Measurements from ENCODE around the gene PCSK5. TPM values are rescaled to one million over a fixed set of nuclear protein-coding genes. Genes with fewer than 3 reads are reported as not detected.

The PCSK5 gene
- polyA plus RNA-seq, 1 donor = 123 TPM

- H3K4me1 ChIP-seq (ENCODE audit: control insufficient read depth, insufficient read depth, low read length) = no peaks in the 10 kb centered on the region
- no peaks in the 10 kb centered on the region for H3K27me3 ChIP-seq (ENCODE audit: control insufficient read depth, insufficient read depth, low read length)
- H3K27ac ChIP-seq (ENCODE audit: low read length) = no peak overlapping the region
- H3K4me3 ChIP-seq (ENCODE audit: low read length) = no peak overlapping the region
- peaks cover 45% of the 10 kb centered on the region for H3K36me3 ChIP-seq (ENCODE audit: control insufficient read depth, insufficient read depth, low read length)
- WGBS (ENCODE audit: insufficient coverage, low lambda C conversion rate) = no CpG with 5 or more reads among the region's 1 CpG
- DNase-seq = no peak
- no peaks in the 10 kb centered on the region for H3K9me3 ChIP-seq (ENCODE audit: control insufficient read depth, low read depth, low read length)
Measured at GRCh38 chr9:76087976-76088375, 197.5 kb downstream of the PCSK5 start.

- WGBS (ENCODE audit: insufficient coverage, low lambda C conversion rate) = no CpG with 5 or more reads among the region's 6 CpGs
- Histone ChIP-seq H3K27me3 (ENCODE audit: control insufficient read depth, insufficient read depth, low read length) (no peaks in the 10 kb centered on the region), H3K27ac (ENCODE audit: low read length) (no peak overlapping the region), H3K36me3 (ENCODE audit: control insufficient read depth, insufficient read depth, low read length) (peaks cover 45% of the 10 kb centered on the region), H3K4me3 (ENCODE audit: low read length) (no peak overlapping the region), H3K4me1 (ENCODE audit: control insufficient read depth, insufficient read depth, low read length) (no peaks in the 10 kb centered on the region), H3K9me3 (ENCODE audit: control insufficient read depth, low read depth, low read length) (no peaks in the 10 kb centered on the region)
- DNase-seq = no peak
Measured at GRCh38 chr9:76090330-76090729, 199.9 kb downstream of the PCSK5 start.

- WGBS (ENCODE audit: insufficient coverage, low lambda C conversion rate) = 83% methylated on average over 2 of the region's 10 CpGs
- no peak for DNase-seq
- no peaks in the 10 kb centered on the region for H3K27me3 ChIP-seq (ENCODE audit: control insufficient read depth, insufficient read depth, low read length)
- no peaks in the 10 kb centered on the region for H3K4me1 ChIP-seq (ENCODE audit: control insufficient read depth, insufficient read depth, low read length)
- peaks cover 45% of the 10 kb centered on the region for H3K36me3 ChIP-seq (ENCODE audit: control insufficient read depth, insufficient read depth, low read length)
- no peak overlapping the region for H3K27ac ChIP-seq (ENCODE audit: low read length)
- no peak overlapping the region for H3K4me3 ChIP-seq (ENCODE audit: low read length)
- no peaks in the 10 kb centered on the region for H3K9me3 ChIP-seq (ENCODE audit: control insufficient read depth, low read depth, low read length)
Measured at GRCh38 chr9:76090909-76091308, 200.4 kb downstream of the PCSK5 start.

GRCh38 chr9:76092572-76092971 lies 202.1 kb downstream of the PCSK5 start:
- peaks cover 50% of the 10 kb centered on the region for H3K36me3 ChIP-seq (ENCODE audit: control insufficient read depth, insufficient read depth, low read length)
- H3K9me3 ChIP-seq (ENCODE audit: control insufficient read depth, low read depth, low read length) = no peaks in the 10 kb centered on the region
- 50% methylated on average over 1 of the region's 4 CpGs for WGBS (ENCODE audit: insufficient coverage, low lambda C conversion rate)
- DNase-seq = no peak
- H3K27ac ChIP-seq (ENCODE audit: low read length) = no peak overlapping the region
- no peaks in the 10 kb centered on the region for H3K4me1 ChIP-seq (ENCODE audit: control insufficient read depth, insufficient read depth, low read length)
- no peak overlapping the region for H3K4me3 ChIP-seq (ENCODE audit: low read length)
- H3K27me3 ChIP-seq (ENCODE audit: control insufficient read depth, insufficient read depth, low read length) = no peaks in the 10 kb centered on the region

GRCh38 chr9:76095585-76095984 lies 205.1 kb downstream of the PCSK5 start:
- peaks cover 3% of the 10 kb centered on the region for H3K4me1 ChIP-seq (ENCODE audit: control insufficient read depth, insufficient read depth, low read length)
- 40% methylated on average over 1 of the region's 4 CpGs for WGBS (ENCODE audit: insufficient coverage, low lambda C conversion rate)
- H3K4me3 ChIP-seq (ENCODE audit: low read length) = no peak overlapping the region
- DNase-seq = peak in 1 of 2 donors; percentile 24
- no peaks in the 10 kb centered on the region for H3K27me3 ChIP-seq (ENCODE audit: control insufficient read depth, insufficient read depth, low read length)
- H3K27ac ChIP-seq (ENCODE audit: low read length) = no peak overlapping the region
- H3K9me3 ChIP-seq (ENCODE audit: control insufficient read depth, low read depth, low read length) = no peaks in the 10 kb centered on the region
- H3K36me3 ChIP-seq (ENCODE audit: control insufficient read depth, insufficient read depth, low read length) = peaks cover 63% of the 10 kb centered on the region

DNA sequence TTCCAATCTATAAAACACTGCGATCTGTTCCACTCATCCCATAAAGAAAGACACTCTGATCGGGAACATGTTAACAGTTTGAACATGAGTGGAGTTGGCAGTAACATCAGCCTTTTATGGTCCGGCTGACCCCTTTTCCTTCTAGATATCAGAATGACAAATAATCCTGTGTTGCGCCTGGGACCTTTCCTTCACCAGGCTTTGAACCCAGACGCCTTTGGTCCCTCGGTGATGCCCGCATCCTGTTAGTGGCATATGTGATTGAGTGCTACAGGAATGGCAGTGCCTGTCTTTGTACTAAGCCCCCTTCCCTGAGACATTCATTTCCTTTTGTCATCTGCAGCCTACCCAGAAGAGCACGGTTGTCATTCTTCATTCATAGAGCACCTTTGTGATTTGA lies 209.0 kb downstream of the PCSK5 start:
- no CpG with 5 or more reads among the region's 8 CpGs for WGBS (ENCODE audit: insufficient coverage, low lambda C conversion rate)
- peaks cover 49% of the 10 kb centered on the region for H3K36me3 ChIP-seq (ENCODE audit: control insufficient read depth, insufficient read depth, low read length)
- H3K27ac ChIP-seq (ENCODE audit: low read length) = no peak overlapping the region
- H3K4me3 ChIP-seq (ENCODE audit: low read length) = no peak overlapping the region
- peaks cover 18% of the 10 kb centered on the region for H3K4me1 ChIP-seq (ENCODE audit: control insufficient read depth, insufficient read depth, low read length)
- H3K27me3 ChIP-seq (ENCODE audit: control insufficient read depth, insufficient read depth, low read length) = no peaks in the 10 kb centered on the region
- H3K9me3 ChIP-seq (ENCODE audit: control insufficient read depth, low read depth, low read length) = no peaks in the 10 kb centered on the region
- no peak for DNase-seq

DNA sequence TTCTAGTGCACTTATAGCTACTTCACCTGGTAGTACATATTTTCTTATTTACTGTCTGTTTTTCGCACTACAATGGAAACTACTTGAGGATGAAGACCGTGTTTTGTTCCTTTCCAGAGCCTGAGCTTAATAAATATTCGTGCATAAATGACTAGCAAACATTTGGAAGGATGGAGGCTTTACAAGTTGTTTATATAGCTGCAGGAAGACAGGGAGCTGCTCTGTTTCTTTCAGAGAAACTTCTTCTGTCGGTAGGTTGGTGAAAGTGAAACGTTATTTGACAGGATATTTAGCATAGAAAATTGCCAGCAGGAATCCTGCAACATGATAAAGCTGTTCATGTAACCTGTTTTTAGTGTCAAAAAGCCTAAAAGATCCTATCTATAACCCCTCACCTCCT lies 210.6 kb downstream of the PCSK5 start:
- no peaks in the 10 kb centered on the region for H3K27me3 ChIP-seq (ENCODE audit: control insufficient read depth, insufficient read depth, low read length)
- DNase-seq = peak in 1 of 2 donors; percentile 37
- peaks cover 54% of the 10 kb centered on the region for H3K36me3 ChIP-seq (ENCODE audit: control insufficient read depth, insufficient read depth, low read length)
- peak overlapping the region; percentile 27 for H3K27ac ChIP-seq (ENCODE audit: low read length)
- no peaks in the 10 kb centered on the region for H3K9me3 ChIP-seq (ENCODE audit: control insufficient read depth, low read depth, low read length)
- no peak overlapping the region for H3K4me3 ChIP-seq (ENCODE audit: low read length)
- 48% methylated on average over 3 of the region's 5 CpGs for WGBS (ENCODE audit: insufficient coverage, low lambda C conversion rate)
- peaks cover 22% of the 10 kb centered on the region for H3K4me1 ChIP-seq (ENCODE audit: control insufficient read depth, insufficient read depth, low read length)

DNA sequence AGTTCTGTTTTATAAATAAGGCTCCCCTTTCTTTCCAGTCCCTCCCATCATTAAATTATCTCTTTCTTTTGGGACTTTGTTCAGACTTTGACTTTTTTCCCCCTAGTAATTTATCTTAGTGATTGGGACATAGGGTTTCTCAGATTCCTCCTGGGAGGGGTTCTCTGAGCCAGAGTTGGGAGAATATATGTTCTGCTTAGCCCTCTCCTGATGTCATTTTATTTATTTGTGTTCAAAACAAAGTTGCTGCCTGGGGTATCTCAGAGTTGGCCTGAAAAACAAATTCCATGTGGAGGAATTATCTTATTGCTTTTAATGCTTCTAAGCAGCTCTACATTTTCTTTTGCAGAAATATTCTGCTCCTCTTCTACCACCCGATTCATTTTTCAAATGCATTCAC lies 211.0 kb downstream of the PCSK5 start:
- Histone ChIP-seq H3K27me3 (ENCODE audit: control insufficient read depth, insufficient read depth, low read length) (no peaks in the 10 kb centered on the region), H3K4me3 (ENCODE audit: low read length) (no peak overlapping the region), H3K27ac (ENCODE audit: low read length) (peak overlapping the region; percentile 27), H3K9me3 (ENCODE audit: control insufficient read depth, low read depth, low read length) (no peaks in the 10 kb centered on the region), H3K36me3 (ENCODE audit: control insufficient read depth, insufficient read depth, low read length) (peaks cover 52% of the 10 kb centered on the region), H3K4me1 (ENCODE audit: control insufficient read depth, insufficient read depth, low read length) (peaks cover 22% of the 10 kb centered on the region)
- 67% methylated on average over 1 of the region's 1 CpG for WGBS (ENCODE audit: insufficient coverage, low lambda C conversion rate)
- peak in 1 of 2 donors; percentile 37 for DNase-seq

- H3K4me1 ChIP-seq (ENCODE audit: control insufficient read depth, insufficient read depth, low read length) = peaks cover 22% of the 10 kb centered on the region
- H3K27ac ChIP-seq (ENCODE audit: low read length) = peak overlapping the region; percentile 27
- H3K36me3 ChIP-seq (ENCODE audit: control insufficient read depth, insufficient read depth, low read length) = peaks cover 57% of the 10 kb centered on the region
- DNase-seq = peak; percentile 52 to 75
- no peak overlapping the region for H3K4me3 ChIP-seq (ENCODE audit: low read length)
- WGBS (ENCODE audit: insufficient coverage, low lambda C conversion rate) = 40% methylated on average over 1 of the region's 4 CpGs
- no peaks in the 10 kb centered on the region for H3K27me3 ChIP-seq (ENCODE audit: control insufficient read depth, insufficient read depth, low read length)
- no peaks in the 10 kb centered on the region for H3K9me3 ChIP-seq (ENCODE audit: control insufficient read depth, low read depth, low read length)
Measured at GRCh38 chr9:76101947-76102346, 211.5 kb downstream of the PCSK5 start.

GRCh38 chr9:76103531-76104315 lies 213.2 kb downstream of the PCSK5 start:
- H3K4me1 ChIP-seq (ENCODE audit: control insufficient read depth, insufficient read depth, low read length) = peaks cover 22% of the 10 kb centered on the region
- H3K27me3 ChIP-seq (ENCODE audit: control insufficient read depth, insufficient read depth, low read length) = no peaks in the 10 kb centered on the region
- H3K9me3 ChIP-seq (ENCODE audit: control insufficient read depth, low read depth, low read length) = no peaks in the 10 kb centered on the region
- H3K36me3 ChIP-seq (ENCODE audit: control insufficient read depth, insufficient read depth, low read length) = peaks cover 58% of the 10 kb centered on the region
- H3K4me3 ChIP-seq (ENCODE audit: low read length) = no peak overlapping the region
- WGBS (ENCODE audit: insufficient coverage, low lambda C conversion rate) = 67% methylated on average over 1 of the region's 6 CpGs
- no peak overlapping the region for H3K27ac ChIP-seq (ENCODE audit: low read length)
- no peak for DNase-seq

GRCh38 chr9:76107482-76107881 lies 217.0 kb downstream of the PCSK5 start:
- no CpG with 5 or more reads among the region's 4 CpGs for WGBS (ENCODE audit: insufficient coverage, low lambda C conversion rate)
- no peaks in the 10 kb centered on the region for H3K27me3 ChIP-seq (ENCODE audit: control insufficient read depth, insufficient read depth, low read length)
- H3K27ac ChIP-seq (ENCODE audit: low read length) = no peak overlapping the region
- H3K4me1 ChIP-seq (ENCODE audit: control insufficient read depth, insufficient read depth, low read length) = peaks cover 10% of the 10 kb centered on the region
- no peak for DNase-seq
- H3K9me3 ChIP-seq (ENCODE audit: control insufficient read depth, low read depth, low read length) = no peaks in the 10 kb centered on the region
- no peak overlapping the region for H3K4me3 ChIP-seq (ENCODE audit: low read length)
- H3K36me3 ChIP-seq (ENCODE audit: control insufficient read depth, insufficient read depth, low read length) = peaks cover 51% of the 10 kb centered on the region

All from large intestine (tissue), 3 donors.